HepG2 (cell line): ENCODE results near the gene NT5DC1. TPM values are rescaled to one million over a fixed set of nuclear protein-coding genes. Genes with fewer than 3 reads are reported as not detected.

Experiments used
- ATAC-seq: fragments of 200-7000 bp; cut with Tn5 transposase; 3 replicates; pipeline ENCODE4 v1.9.1; 2020; ENCODE audit warnings: mild to moderate bottlenecking, moderate library complexity
- BruUV-seq: library from RNA; stranded (reverse); fragments of 400-500 nt; replicated peaks from 2 replicates; lab custom pipeline; 2021; lab: Mats Ljungman, UMichigan
- CTCF ChIA-PET: fragments of 300-600 bp; formaldehyde crosslinking; extraction: SDS; loops from one replicate; lab custom pipeline; 2021; ENCODE audit warnings: low total read pairs, inconsistent platforms, low intra/inter-chr PET ratio; lab: Yijun Ruan, JAX
- POLR2A ChIA-PET: fragments of 350-600 bp; sonication (Branson Sonifier 250); formaldehyde crosslinking; loops from one replicate; lab custom pipeline; 2020; ENCODE audit warnings: antibody characterized with exemption, inconsistent platforms; lab: Yijun Ruan, JAX
- DNase-seq: peaks from one replicate; pipeline ENCODE4 v3.0.0-alpha.2; 2015; ENCODE audit warnings: low spot score
- FAIRE-seq: peaks from 3 replicates; lab custom pipeline; 2011; peaks lifted over from hg19 to GRCh38; lab: Jason Lieb, UNC
- H2AFZ ChIP-seq: one replicate; pipeline ENCODE4 v1.6.1; 2011; ENCODE audit warnings: low read length, inconsistent platforms
- H3K27ac ChIP-seq: fragments of 300-600 bp; 3 replicates; pipeline ENCODE4 v1.8.0; 2011; ENCODE audit warnings: mixed run types, mild to moderate bottlenecking, mixed read lengths, low read length, inconsistent platforms; ENCODE audit not compliant: insufficient read depth; ENCODE audit errors: extremely low read length
- H3K27me3 ChIP-seq, 2 experiments: fragments of 200-600 bp in 1 of 2; 2 replicates in 1 of 2; 3 replicates in 1 of 2; pipeline versions ENCODE4 v1.6.0 to v1.8.0; 2011; ENCODE audit warnings: low read length in 2 of 2, mild to moderate bottlenecking in 2 of 2, moderate library complexity in 2 of 2, inconsistent platforms in 1 of 2; ENCODE audit not compliant: insufficient read depth in 2 of 2, control insufficient read depth in 1 of 2
- H3K36me3 ChIP-seq, 2 experiments: fragments of 200-600 bp in 1 of 2; replicated peaks in 1 of 2; 2 replicates in 1 of 2; 3 replicates in 1 of 2; pipeline versions ENCODE4 v1.5.1 to v1.8.0; 2011; ENCODE audit warnings: low read length in 2 of 2, inconsistent platforms in 1 of 2; ENCODE audit not compliant: insufficient read depth in 2 of 2, control insufficient read depth in 1 of 2
- H3K4me1 ChIP-seq: 2 replicates; pipeline ENCODE4 v1.5.1; 2012; ENCODE audit warnings: low read length, inconsistent platforms; ENCODE audit not compliant: insufficient read depth
- H3K4me2 ChIP-seq: 2 replicates; pipeline ENCODE4 v1.6.0; 2011; ENCODE audit warnings: low read depth, low read length, inconsistent platforms
- H3K4me3 ChIP-seq, 3 experiments: fragments of 200-600 bp in 1 of 3; sonication (generic), shearing (Covaris generic) in 1 of 3; replicated peaks in 1 of 3; 2 replicates each; pipeline ENCODE4 v1.5.1; 2011 to 2016; ENCODE audit warnings: low read length in 3 of 3, inconsistent platforms in 2 of 3, low read depth in 2 of 3, mild to moderate bottlenecking in 2 of 3, control low read depth in 1 of 3, mixed read lengths in 1 of 3; ENCODE audit not compliant: insufficient read depth in 1 of 3
- H3K79me2 ChIP-seq: one replicate; pipeline ENCODE4 v1.6.1; 2011; ENCODE audit warnings: low read length, inconsistent platforms; ENCODE audit not compliant: insufficient read depth
- H3K9ac ChIP-seq: 2 replicates; pipeline ENCODE4 v1.6.0; 2011; ENCODE audit warnings: mild to moderate bottlenecking, low read depth, low read length, inconsistent platforms; ENCODE audit not compliant: insufficient read depth
- H3K9me3 ChIP-seq: 2 replicates; pipeline ENCODE4 v1.5.1; 2012; ENCODE audit warnings: mild to moderate bottlenecking, low read length
- H4K20me1 ChIP-seq: 2 replicates; pipeline ENCODE4 v1.6.0; 2011; ENCODE audit warnings: inconsistent platforms, mild to moderate bottlenecking, low read length, moderate library complexity; ENCODE audit not compliant: insufficient read depth
- AFF4 ChIP-seq: sonication (generic); formaldehyde crosslinking; IDR thresholded peaks from 2 replicates; pipeline ENCODE4 v1.4.0; 2020; ENCODE audit warnings: missing genetic modification reagents
- DZIP1 ChIP-seq: sonication (generic); formaldehyde crosslinking; IDR thresholded peaks from 2 replicates; pipeline ENCODE4 v1.5.0; 2020; ENCODE audit warnings: mild to moderate bottlenecking, missing genetic modification reagents
- FOSL2 ChIP-seq: sonication (generic); formaldehyde crosslinking; IDR thresholded peaks from 2 replicates; pipeline ENCODE4 v1.4.0; 2020; ENCODE audit warnings: missing genetic modification reagents
- MXD3 ChIP-seq: IDR thresholded peaks from 2 replicates; pipeline ENCODE4 v1.6.1; 2016; ENCODE audit warnings: mild to moderate bottlenecking, missing biosample characterization, missing genetic modification reagents
- ZMAT5 ChIP-seq: sonication (generic); formaldehyde crosslinking; IDR thresholded peaks from 2 replicates; pipeline ENCODE4 v1.5.0; 2020; ENCODE audit warnings: mild to moderate bottlenecking, low read depth, missing genetic modification reagents, borderline replicate concordance
- ZNF629 ChIP-seq: sonication (generic); formaldehyde crosslinking; conservative IDR thresholded peaks from 2 replicates; pipeline ENCODE4 v1.5.0; 2020; ENCODE audit warnings: missing genetic modification reagents
- ZNF784 ChIP-seq: sonication (generic); formaldehyde crosslinking; IDR thresholded peaks from 2 replicates; pipeline ENCODE4 v1.5.1; 2020; ENCODE audit warnings: missing genetic modification reagents, mild to moderate bottlenecking, borderline replicate concordance
- ZSCAN5A ChIP-seq: sonication (generic); formaldehyde crosslinking; IDR thresholded peaks from 2 replicates; pipeline ENCODE4 v1.8.0; 2022; ENCODE audit warnings: mild to moderate bottlenecking, missing genetic modification reagents, borderline replicate concordance
- WGBS: methylation state at CpG from one replicate; pipeline ENCODE4 v1.1.6; 2017; ENCODE audit warnings: low lambda C conversion rate; 5-methylcytosine and 5-hydroxymethylcytosine counted together
- in situ Hi-C: cut with HindIII; loops from 2 replicates; pipeline ENCODE4 v1.10.0; 2017; ENCODE audit warnings: low pct_unique_long_range_greater_than_20kb; ENCODE audit not compliant: extremely low pct_ligation_motif_present
- intact Hi-C: fragments of 100-400 bp; cut with micrococcal nuclease; formaldehyde crosslinking; loops from one replicate; pipeline ENCODE4 v1.10.0; 2022; ENCODE audit not compliant: unreplicated experiment
- polyA plus RNA-seq, 8 experiments: library from polyadenylated mRNA; depleted of rRNA in 3 of 8; stranded (reverse) in 7 of 8; unstranded in 1 of 8; fragments of >200 nt; fragmentation: Illumina TruSeq in 4 of 8; extraction: Trizol in 4 of 8; gene quantifications; 2 replicates each; pipeline versions ENCODE4 v1.2.1 to v1.2.3, GENCODE V29; 2011 to 2016; ENCODE audit warnings: low read depth in 4 of 8, missing spikeins in 1 of 8, mixed read lengths in 1 of 8; ENCODE audit not compliant: insufficient read depth in 1 of 8
- total RNA-seq, 5 experiments: library from RNA; depleted of rRNA; stranded (reverse); fragments of >200 nt; fragmentation: Illumina TruSeq; extraction: Trizol; gene quantifications; 2 replicates each; pipeline ENCODE4 v1.2.3, GENCODE V29; 2016; ENCODE audit warnings: low read depth in 1 of 5

Gene NT5DC1
- total and polyA plus RNA-seq, 2 of the 13 experiments (the other 11 are each of a cell fraction or from before 2014, with no cell fraction given), result 27.0 to 56.1 TPM

- TF ChIP-seq AFF4 (CRISPR knock-in tag) (0 out of 2 replicates have a peak, but pooled peaks have one; percentile 34), ZSCAN5A (no peak), ZNF784 (CRISPR knock-in tag) (no peak), FOSL2 (CRISPR knock-in tag) (no peak), ZNF629 (CRISPR knock-in tag) (peak; percentile 95)
Measured at GRCh38 chr6:116101790-116102189, 1.1 kb downstream of the NT5DC1 start (continued).

- Histone ChIP-seq H3K27ac (no peak overlapping the region), H4K20me1 (no peaks in the 10 kb centered on the region), H3K9ac (no peak overlapping the region), H3K9me3 (no peaks in the 10 kb centered on the region), H3K79me2 (peaks cover 25% of the 10 kb centered on the region), H2AFZ (no peak overlapping the region), H3K4me3 (no peak overlapping the region), H3K4me1 (peaks cover 77% of the 10 kb centered on the region), H3K36me3 (no peaks in the 10 kb centered on the region; a peak in 1 of 5 replicates), H3K4me2 (peak overlapping the region; percentile 86), H3K27me3 (no peaks in the 10 kb centered on the region; a peak in 1 of 5 replicates)
- FAIRE-seq (no peak), DNase-seq (no peak), ATAC-seq (no peak)
- POLR2A ChIA-PET, result interaction anchor here (4.1 kb wide), 1 partner anchor 42 kb away, joined by 51 read pairs; the partner anchor contains the start of gene FRK
- in situ Hi-C loops (no loop called here), intact Hi-C loops (loop anchor here (5.0 to 10.0 kb wide), 2 partner anchors 172 to 206 kb away; partner anchors contain the start of gene TSPYL1)
- WGBS, result 92% methylated on average over 4 of the region's 4 CpGs
- BruUV-seq, result no TSS peak
- TF ChIP-seq ZMAT5 (CRISPR knock-in tag) (no peak), MXD3 (CRISPR knock-in tag) (no peak), DZIP1 (no peak)
- TF ChIP-seq, all 625 proteins: peak for 0
- CTCF ChIA-PET, result no interaction called here
Measured at GRCh38 chr6:116102873-116103272, 2.2 kb downstream of the NT5DC1 start.
